NCI-H524 treated with DMSO at 0.1 percent for 48 hours (cell line): ENCODE data around the gene INTS3.
"Not testable (repeated sequence)": the region's sequence is repeated elsewhere in the genome, so short reads cannot be mapped to it uniquely, and the experiment has no call there.

Experiments
- DNase-seq: peaks from one replicate; lab custom pipeline; 2025; lab: John Stamatoyannopoulos, UW

The INTS3 gene

GRCh38 chr1:153763365-153764225 lies 35.7 kb downstream of the INTS3 start:
- no peak for DNase-seq

- DNase-seq: no peak
Measured at GRCh38 chr1:153764310-153764709, 36.5 kb downstream of the INTS3 start.

DNA sequence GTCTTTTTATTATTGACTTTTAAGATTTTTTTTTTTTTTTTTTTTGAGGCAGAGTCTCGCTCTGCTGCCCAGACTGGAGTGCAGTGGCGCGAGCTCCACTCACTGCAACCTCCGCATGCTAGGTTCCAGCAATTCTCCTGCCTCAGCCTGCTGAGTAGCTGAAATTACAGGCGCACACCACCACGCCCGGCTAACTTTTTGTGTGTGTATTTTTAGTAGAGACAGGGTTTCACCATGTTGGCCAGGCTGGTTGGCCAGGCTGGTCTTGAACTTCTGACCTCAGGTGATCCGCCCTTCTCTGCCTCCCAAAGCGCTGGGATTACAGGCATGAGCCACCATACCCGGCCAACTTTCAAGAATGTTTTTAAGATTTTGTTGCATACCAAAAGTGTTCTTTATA lies 38.8 kb downstream of the INTS3 start:
- not testable (repeated sequence) for DNase-seq

DNA sequence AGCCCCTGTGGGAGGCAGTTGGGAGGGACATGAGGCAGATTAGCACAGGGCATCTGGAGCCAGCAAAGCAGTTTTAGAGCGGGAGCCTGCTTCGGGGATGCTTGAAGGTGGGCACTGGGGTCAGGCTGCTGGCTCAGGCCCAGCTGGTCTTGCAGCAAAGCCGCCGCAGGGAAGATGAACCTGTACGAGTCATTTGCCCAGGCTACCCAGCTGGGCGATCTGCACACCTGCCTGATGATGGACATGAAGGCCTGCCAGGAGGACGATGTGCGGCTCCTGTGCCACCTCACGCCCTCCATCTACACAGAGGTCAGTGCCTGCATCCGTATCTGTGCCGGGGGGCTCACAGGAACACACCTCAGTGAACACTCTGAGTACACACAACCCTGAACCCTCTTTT lies 39.7 kb downstream of the INTS3 start:
- DNase-seq: no peak

- no peak for DNase-seq
Measured at GRCh38 chr1:153768316-153769181, 40.7 kb downstream of the INTS3 start.

- DNase-seq: no peak
Measured at GRCh38 chr1:153769221-153769620, 41.4 kb downstream of the INTS3 start.

DNA sequence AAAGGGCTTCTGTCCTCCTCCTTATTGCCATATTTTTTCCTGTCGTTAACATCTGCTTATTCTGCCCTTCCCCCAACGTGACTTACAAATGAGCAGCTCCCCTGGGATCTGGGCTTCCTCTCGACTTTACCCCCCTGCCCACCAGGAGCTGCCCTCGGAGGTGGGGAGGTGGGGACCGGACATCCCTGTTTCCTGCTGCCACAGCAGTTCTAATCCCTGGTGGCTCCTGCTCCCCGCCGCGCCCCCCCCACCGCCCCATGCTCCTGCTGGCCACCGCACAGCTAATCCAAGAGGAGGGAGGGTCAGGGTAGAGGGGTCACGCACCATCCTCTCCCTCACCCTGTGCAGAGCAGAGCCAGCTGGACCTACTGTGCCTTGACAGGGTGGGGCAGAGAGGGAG lies 42.9 kb downstream of the INTS3 start:
- no peak for DNase-seq

DNA sequence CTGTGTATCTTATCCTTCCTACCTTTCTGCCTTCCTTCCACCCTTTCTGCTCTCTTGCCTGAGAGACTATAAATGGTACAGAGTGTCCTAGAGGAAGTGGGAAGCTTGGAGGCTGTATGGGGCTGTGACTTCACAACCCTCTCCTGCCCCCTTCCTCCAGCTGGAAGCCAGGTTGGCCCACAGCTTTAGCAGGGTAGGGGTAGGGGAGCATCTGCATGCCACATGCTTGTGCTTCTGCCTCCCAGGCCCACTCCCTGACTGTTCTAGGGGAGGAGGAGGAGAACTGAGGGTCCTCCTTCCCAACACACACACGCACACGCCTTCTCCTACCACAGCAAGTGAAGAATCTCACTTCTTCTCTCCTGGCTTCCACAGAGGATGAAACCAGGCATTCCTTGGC lies 43.4 kb downstream of the INTS3 start:
- DNase-seq: no peak

DNA sequence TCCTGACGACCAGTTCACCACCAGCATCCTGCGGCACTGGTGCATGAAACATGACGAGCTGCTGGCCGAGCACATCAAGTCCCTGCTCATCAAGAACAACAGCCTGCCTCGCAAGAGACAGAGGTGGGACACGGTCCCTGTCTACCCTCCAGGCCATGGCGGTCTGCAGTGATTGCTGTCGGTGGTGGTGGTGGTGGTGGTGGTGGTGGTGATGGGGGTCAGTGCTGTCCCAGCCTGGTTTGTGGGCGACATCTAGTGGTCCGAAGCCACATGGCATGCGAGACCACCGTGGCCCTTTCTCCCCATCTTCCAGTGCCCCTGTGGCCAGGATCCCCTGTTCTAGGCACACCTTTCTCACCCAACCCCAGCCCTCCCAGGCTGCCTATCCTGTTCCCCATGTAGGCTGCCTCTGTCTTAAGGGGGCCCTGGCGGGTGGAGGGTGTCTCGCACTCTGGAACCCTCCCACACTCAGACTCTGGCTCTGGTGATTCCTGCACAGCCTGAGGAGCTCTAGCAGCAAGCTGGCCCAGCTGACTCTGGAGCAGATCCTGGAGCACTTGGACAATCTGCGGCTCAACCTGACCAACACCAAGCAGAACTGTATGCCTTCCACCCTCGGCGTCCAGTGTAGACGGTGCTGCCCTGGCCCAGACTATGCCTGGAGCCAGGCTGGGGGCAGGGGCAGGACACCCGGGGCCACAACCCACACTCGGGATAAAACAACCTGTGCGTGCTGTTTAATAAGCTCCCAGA lies 44.2 kb downstream of the INTS3 start:
- no peak for DNase-seq

- DNase-seq: no peak
Measured at GRCh38 chr1:153773096-153773921, 45.5 kb downstream of the INTS3 start.

GRCh38 chr1:153774026-153774595 lies 46.3 kb downstream of the INTS3 start:
- DNase-seq: no peak

DNA sequence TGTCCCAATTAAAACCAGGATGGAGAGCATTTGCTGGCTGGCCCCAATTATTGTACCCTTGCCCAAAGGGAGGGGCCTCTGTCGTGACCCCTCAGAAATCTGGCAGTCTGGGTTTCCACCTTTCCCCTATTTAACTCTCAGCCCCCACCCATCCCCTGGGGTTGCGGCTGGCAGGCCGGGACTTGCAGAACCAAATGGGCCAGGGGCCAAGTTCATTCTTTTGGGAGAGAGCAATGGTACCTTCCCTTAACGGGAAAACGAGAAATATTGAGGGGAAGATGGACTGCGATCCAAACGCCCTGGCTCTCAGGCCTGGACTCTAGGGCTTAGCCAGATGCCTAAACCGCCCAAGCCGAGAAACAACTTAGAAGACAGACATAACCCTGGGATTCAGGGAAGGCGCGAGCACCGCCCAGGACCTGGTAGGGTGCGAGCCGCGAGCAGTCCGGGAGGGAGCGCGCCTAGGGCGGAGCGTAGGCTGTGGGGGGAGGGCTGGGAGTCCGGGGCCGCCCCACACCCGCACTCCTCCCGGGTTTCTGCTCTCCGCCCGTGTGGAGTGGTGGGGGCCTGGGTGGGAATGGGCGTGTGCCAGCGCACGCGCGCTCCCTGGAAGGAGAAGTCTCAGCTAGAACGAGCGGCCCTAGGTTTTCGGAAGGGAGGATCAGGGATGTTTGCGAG lies 47.1 kb downstream of the INTS3 start, which contains the start of gene SLC27A3:
Gene SLC27A3 (plus strand): TSS at position 628 of the 678 bp plus-strand sequence. CDS start 91 bp downstream, outside the sequence.
- no peak for DNase-seq

DNA sequence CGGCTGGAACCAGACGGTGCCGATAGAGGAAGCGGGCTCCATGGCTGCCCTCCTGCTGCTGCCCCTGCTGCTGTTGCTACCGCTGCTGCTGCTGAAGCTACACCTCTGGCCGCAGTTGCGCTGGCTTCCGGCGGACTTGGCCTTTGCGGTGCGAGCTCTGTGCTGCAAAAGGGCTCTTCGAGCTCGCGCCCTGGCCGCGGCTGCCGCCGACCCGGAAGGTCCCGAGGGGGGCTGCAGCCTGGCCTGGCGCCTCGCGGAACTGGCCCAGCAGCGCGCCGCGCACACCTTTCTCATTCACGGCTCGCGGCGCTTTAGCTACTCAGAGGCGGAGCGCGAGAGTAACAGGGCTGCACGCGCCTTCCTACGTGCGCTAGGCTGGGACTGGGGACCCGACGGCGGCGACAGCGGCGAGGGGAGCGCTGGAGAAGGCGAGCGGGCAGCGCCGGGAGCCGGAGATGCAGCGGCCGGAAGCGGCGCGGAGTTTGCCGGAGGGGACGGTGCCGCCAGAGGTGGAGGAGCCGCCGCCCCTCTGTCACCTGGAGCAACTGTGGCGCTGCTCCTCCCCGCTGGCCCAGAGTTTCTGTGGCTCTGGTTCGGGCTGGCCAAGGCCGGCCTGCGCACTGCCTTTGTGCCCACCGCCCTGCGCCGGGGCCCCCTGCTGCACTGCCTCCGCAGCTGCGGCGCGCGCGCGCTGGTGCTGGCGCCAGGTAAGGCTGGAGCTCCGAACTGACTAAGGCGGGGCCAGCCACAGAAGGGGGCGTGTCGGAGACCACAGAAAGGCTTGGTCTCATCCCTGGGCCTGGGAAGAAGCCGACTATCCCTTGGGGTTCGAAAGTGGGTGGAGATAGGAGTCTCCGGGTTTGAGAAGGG lies 47.8 kb downstream of the INTS3 start:
- no peak for DNase-seq

GRCh38 chr1:153776352-153776751 lies 48.5 kb downstream of the INTS3 start:
- DNase-seq: no peak

DNA sequence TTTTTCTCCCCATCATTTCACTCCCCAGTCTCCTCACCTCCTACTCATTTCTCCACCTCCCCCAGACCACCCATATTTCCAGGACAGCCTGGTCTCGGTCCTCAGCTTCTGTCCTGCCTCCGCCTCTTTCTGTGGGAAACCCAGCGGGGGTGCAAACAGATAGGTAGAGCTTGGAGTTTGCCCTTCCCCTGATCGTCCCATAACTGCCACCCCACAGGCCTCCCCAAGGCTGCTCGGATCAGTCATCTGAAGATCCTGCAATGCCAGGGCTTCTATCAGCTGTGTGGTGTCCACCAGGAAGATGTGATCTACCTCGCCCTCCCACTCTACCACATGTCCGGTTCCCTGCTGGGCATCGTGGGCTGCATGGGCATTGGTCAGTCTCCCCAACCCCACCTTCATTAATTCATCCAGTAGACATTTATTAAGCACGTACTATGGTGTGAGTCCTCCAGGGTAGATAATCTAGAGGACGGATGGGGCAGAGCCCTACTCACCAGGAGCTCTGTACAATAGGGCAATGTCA lies 49.1 kb downstream of the INTS3 start:
- no peak for DNase-seq

DNA sequence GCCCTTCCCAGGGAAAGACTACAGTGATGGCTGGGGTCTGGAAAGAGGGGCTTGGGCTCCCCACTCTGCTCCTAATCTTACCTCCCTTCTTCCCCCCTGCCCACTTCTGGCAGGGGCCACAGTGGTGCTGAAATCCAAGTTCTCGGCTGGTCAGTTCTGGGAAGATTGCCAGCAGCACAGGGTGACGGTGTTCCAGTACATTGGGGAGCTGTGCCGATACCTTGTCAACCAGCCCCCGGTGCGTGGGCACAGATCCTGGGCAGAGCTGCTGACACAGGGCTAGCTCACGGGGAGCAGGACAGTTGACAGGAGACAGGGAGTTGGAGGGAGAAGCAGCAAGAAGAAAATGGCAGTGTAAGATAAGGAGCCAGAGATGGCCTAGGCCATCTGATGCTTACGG lies 49.8 kb downstream of the INTS3 start:
- DNase-seq: no peak

- DNase-seq: no peak
Measured at GRCh38 chr1:153778051-153778823, 50.4 kb downstream of the INTS3 start.

- DNase-seq: no peak
Measured at GRCh38 chr1:153778824-153779519, 51.1 kb downstream of the INTS3 start.
